CD8-positive, alpha-beta memory T cell (primary cell): ENCODE data around the gene TEX53. TPM values are rescaled to one million over a fixed set of nuclear protein-coding genes. Genes with fewer than 3 reads are reported as not detected.

Experiments
- CTCF ChIA-PET: fragments of 350-600 bp; sonication (Branson Sonifier 250); formaldehyde crosslinking; loops from one replicate; lab custom pipeline; 2021; ENCODE audit warnings: antibody characterized with exemption; lab: Charles Lee
- POLR2A ChIA-PET: fragments of 350-600 bp; sonication (Branson Sonifier 250); formaldehyde crosslinking; loops from one replicate; lab custom pipeline; 2021; ENCODE audit warnings: antibody characterized with exemption; lab: Charles Lee
- DNase-seq, 5 donors: peaks; one replicate each; pipeline versions ENCODE4 v3.0.0 to v3.0.0-alpha.2; 2020 to 2022; ENCODE audit warnings: mixed read lengths in 1 of 5
- H3K27ac ChIP-seq: one replicate; pipeline ENCODE4 v1.7.0; 2013; ENCODE audit warnings: low read depth, mild to moderate bottlenecking, low read length, moderate library complexity
- H3K27me3 ChIP-seq: 2 replicates; pipeline ENCODE4 v1.7.0; 2013; ENCODE audit warnings: low read length, mild to moderate bottlenecking; ENCODE audit not compliant: insufficient read depth, poor library complexity, severe bottlenecking
- H3K36me3 ChIP-seq: 2 replicates; pipeline ENCODE4 v1.7.0; 2013; ENCODE audit warnings: mild to moderate bottlenecking, low read length, moderate library complexity; ENCODE audit not compliant: insufficient read depth
- H3K4me1 ChIP-seq: 2 replicates; pipeline ENCODE4 v1.7.0; 2013; ENCODE audit warnings: mild to moderate bottlenecking, low read length, moderate library complexity; ENCODE audit not compliant: insufficient read depth
- H3K4me3 ChIP-seq: 2 replicates; pipeline ENCODE4 v1.7.0; 2013; ENCODE audit warnings: mild to moderate bottlenecking, low read length
- H3K9me3 ChIP-seq: 2 replicates; pipeline ENCODE4 v1.7.0; 2013; ENCODE audit warnings: mild to moderate bottlenecking, low read length
- H3K27ac Mint-ChIP-seq, 8 donors: one replicate each; pipeline ENCODE4 v1.8.0; 2020 to 2021; ENCODE audit warnings: mixed read lengths in 8 of 8, mild to moderate bottlenecking in 6 of 8, inconsistent platforms in 3 of 8, moderate library complexity in 3 of 8
- H3K27me3 Mint-ChIP-seq, 2 donors: one replicate each; pipeline ENCODE4 v1.8.0; 2020 to 2021; ENCODE audit warnings: mixed read lengths in 2 of 2, mild to moderate bottlenecking in 1 of 2, moderate library complexity in 1 of 2
- H3K36me3 Mint-ChIP-seq, 3 donors: one replicate each; pipeline ENCODE4 v1.8.0; 2020 to 2021; ENCODE audit warnings: mixed read lengths in 3 of 3, inconsistent platforms in 1 of 3, mild to moderate bottlenecking in 1 of 3
- H3K4me1 Mint-ChIP-seq, 3 donors: one replicate each; pipeline ENCODE4 v1.8.0; 2020 to 2021; ENCODE audit warnings: mixed read lengths in 3 of 3, inconsistent platforms in 1 of 3, mild to moderate bottlenecking in 1 of 3
- H3K4me3 Mint-ChIP-seq, 7 donors: one replicate each; pipeline ENCODE4 v1.8.0; 2020 to 2021; ENCODE audit warnings: mixed read lengths in 7 of 7, mild to moderate bottlenecking in 6 of 7, moderate library complexity in 4 of 7, inconsistent platforms in 2 of 7
- H3K9me3 Mint-ChIP-seq, 5 donors: one replicate each; pipeline ENCODE4 v1.8.0; 2020 to 2022; ENCODE audit warnings: mixed read lengths in 5 of 5, mild to moderate bottlenecking in 3 of 5, moderate library complexity in 2 of 5, inconsistent platforms in 1 of 5
- polyA plus RNA-seq: library from polyadenylated mRNA; unstranded; fragments of 300-500 nt; fragmentation: Illumina TruSeq; gene quantifications from one replicate; pipeline ENCODE4 v1.2.3, GENCODE V29; 2021
- total RNA-seq, 2 experiments: library from RNA; stranded (reverse); gene quantifications; one replicate each; pipeline ENCODE4 v1.2.3, GENCODE V29; 2021

TEX53 gene
- total and polyA plus RNA-seq, 3 experiments from 2014 or later: not detected

DNA sequence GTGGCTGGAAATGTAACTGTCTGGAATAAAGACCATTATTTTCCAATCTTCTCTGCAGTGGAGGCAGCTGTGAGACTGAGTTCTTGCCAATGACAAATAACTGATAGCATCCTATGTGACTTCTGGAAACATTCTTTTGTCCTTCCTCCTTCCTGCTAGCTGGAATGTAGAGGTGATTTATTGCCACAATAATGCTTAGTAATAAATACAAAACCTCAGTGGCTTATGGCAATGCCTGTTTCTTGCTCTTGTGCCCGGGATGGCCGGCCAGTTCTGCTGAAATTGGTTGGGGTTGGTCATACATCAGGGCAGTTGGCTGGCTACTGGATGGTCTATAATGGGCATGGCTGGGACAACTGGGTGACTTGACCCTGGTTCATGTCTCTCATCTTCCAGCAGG is 36.5 kb upstream of the TEX53 start:
- Histone ChIP-seq H3K27me3 (no peaks in the 10 kb centered on the region), H3K4me3 (no peak overlapping the region), H3K9me3 (no peaks in the 10 kb centered on the region), H3K4me1 (peaks cover 30% of the 10 kb centered on the region), H3K27ac (no peak overlapping the region), H3K36me3 (no peaks in the 10 kb centered on the region)
- Mint-ChIP-seq H3K27me3 (peaks cover 0 to 3% of the 10 kb centered on the region in 2 donors), H3K27ac (peak overlapping the region in 2 of 8 donors; percentile 4 to 66), H3K4me3 (no peak overlapping the region), H3K9me3 (no peaks in the 10 kb centered on the region), H3K36me3 (peaks cover 0 to 5% (median 0%) of the 10 kb centered on the region in 3 donors), H3K4me1 (peaks cover 51 to 68% (median 61%) of the 10 kb centered on the region in 3 donors)
- DNase-seq: no peak
- ChIA-PET POLR2A (no interaction called here), CTCF (interaction anchor here (1.0 to 1.2 kb wide), 3 partner anchors 13 to 320 kb away, joined by 3 to 5 read pairs (median 4); no protein-coding TSS in a partner anchor)

DNA sequence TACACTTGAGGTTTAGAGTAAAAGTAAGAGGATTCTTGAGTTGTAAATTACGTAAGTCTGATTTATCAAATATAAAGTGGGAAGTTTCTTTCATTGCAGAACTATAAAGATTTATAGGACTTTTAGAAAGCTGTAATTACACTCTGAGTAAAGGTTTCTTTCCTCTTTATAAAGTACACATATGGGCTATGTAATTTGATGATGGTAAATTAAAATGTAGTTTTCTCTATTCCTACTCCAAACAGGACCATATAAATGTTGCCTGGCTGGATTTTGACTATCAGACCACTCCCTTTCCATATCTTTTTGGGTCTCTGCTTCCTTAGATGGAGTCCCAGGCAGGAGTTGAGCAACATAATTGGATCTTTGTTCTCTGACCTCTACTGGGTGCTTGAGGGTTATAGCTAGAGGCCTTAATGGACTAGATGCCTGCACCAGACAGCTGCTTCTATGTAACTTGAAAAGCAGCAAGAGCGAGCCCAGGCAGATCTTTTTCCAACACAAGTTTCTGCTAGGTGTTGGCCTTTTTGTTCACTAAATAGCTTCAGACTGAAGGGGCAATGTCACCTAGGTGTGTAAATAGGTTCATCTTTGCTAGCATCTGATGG is 35.7 kb upstream of the TEX53 start:
- Histone ChIP-seq H3K36me3 (no peaks in the 10 kb centered on the region), H3K4me1 (peaks cover 30% of the 10 kb centered on the region), H3K27ac (no peak overlapping the region), H3K9me3 (no peaks in the 10 kb centered on the region), H3K4me3 (no peak overlapping the region), H3K27me3 (no peaks in the 10 kb centered on the region)
- ChIA-PET CTCF (interaction anchor here (1.2 kb wide), 2 partner anchors 13 to 321 kb away, joined by 4 to 5 read pairs; no protein-coding TSS in a partner anchor), POLR2A (no interaction called here)
- no peak for DNase-seq
- H3K27me3 Mint-ChIP-seq: peaks cover 0 to 3% of the 10 kb centered on the region in 2 donors
- no peak overlapping the region for H3K4me3 Mint-ChIP-seq
- peak overlapping the region in 2 of 8 donors; percentile 1 to 27 for H3K27ac Mint-ChIP-seq
- peaks cover 49 to 65% (median 57%) of the 10 kb centered on the region in 3 donors for H3K4me1 Mint-ChIP-seq
- H3K9me3 Mint-ChIP-seq: no peaks in the 10 kb centered on the region
- peaks cover 0 to 5% (median 0%) of the 10 kb centered on the region in 3 donors for H3K36me3 Mint-ChIP-seq

DNA sequence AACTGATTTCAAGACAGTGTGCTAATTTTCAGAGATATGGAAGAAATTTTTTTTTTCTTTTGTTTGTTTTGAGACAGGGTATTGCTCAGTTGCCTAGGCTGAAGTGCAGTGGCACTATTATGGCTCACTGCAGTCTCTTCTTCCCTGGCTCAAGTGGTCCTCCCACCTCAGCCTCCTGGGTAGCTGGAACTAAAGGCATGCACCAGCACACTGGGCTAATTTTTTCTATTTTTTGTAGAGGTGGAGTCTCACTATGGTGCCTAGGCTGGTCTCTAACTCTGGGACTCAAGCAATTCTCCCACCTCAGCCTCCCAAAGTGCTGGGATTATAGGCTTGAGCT is 34.3 kb upstream of the TEX53 start:
- H3K27ac Mint-ChIP-seq: peak overlapping the region; percentile 65 to 97 (median 86)
- Histone ChIP-seq H3K36me3 (no peaks in the 10 kb centered on the region), H3K4me3 (no peak overlapping the region), H3K27ac (no peak overlapping the region), H3K4me1 (peaks cover 21% of the 10 kb centered on the region), H3K27me3 (no peaks in the 10 kb centered on the region), H3K9me3 (no peaks in the 10 kb centered on the region)
- POLR2A ChIA-PET: no interaction called here
- peaks cover 0 to 5% (median 0%) of the 10 kb centered on the region in 3 donors for H3K36me3 Mint-ChIP-seq
- H3K9me3 Mint-ChIP-seq: no peaks in the 10 kb centered on the region
- CTCF ChIA-PET: interaction anchor here (0.9 to 3.0 kb wide), 4 partner anchors 11 to 323 kb away, joined by 3 to 11 read pairs (median 3); no protein-coding TSS in a partner anchor
- no peak for DNase-seq
- H3K27me3 Mint-ChIP-seq: peaks cover 0 to 3% of the 10 kb centered on the region in 2 donors
- peaks cover 36 to 55% (median 46%) of the 10 kb centered on the region in 3 donors for H3K4me1 Mint-ChIP-seq
- H3K4me3 Mint-ChIP-seq: peak overlapping the region in 4 of 7 donors; percentile 41 to 67 (median 64)

DNA sequence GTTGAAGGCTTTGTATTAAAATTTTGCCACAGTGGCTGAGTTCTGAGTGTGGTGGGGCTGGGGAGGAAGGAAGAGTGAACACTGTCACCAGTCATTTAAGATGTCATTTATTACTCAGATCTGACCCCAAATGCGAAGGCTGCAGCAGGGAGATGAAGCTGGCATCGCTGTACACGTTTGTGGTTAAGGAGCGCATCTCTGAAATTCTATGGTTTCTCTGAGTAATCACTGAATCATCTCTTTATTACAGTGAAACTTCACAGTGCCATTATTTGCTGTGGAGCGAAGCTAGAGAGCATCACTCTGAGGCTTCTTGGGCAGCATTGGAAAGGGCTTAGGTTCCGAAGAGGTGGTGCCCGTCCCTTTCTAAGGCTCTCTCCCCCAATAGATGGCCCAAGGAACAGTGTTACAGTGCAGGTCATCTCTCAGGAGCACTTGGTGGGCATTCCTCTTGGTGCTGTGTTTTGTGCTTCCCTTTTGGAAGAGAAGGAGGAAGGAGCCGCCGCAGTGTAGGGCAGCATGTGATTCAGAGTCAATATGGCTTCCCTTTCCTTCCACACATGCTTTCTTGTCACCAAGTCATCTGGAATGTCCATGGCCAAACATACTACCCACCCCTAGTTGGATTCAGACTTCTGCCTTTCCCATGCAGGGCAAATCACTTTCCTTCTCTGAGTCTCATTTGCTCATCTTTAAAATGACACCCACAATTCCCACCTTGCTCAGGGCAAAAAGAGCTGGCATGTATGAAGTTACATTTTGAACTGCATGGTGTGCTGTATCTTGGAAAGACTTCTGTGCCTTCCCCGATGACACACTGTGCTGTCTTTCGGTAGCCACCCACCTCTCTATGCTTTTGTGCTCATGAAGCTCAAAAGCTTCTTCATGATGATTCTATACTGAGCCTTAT is 33.7 kb upstream of the TEX53 start:
- ChIA-PET CTCF (interaction anchor here (0.6 to 3.0 kb wide), 8 partner anchors 9 to 323 kb away, joined by 3 to 11 read pairs (median 3); no protein-coding TSS in a partner anchor), POLR2A (no interaction called here)
- Mint-ChIP-seq H3K4me1 (peaks cover 33 to 54% (median 46%) of the 10 kb centered on the region in 3 donors), H3K27ac (peak overlapping the region; percentile 65 to 97 (median 86)), H3K9me3 (no peaks in the 10 kb centered on the region), H3K27me3 (peaks cover 0 to 3% of the 10 kb centered on the region in 2 donors), H3K4me3 (peak overlapping the region; percentile 2 to 82 (median 63)), H3K36me3 (peaks cover 0 to 5% (median 0%) of the 10 kb centered on the region in 3 donors)
- H3K9me3 ChIP-seq: no peaks in the 10 kb centered on the region
- no peaks in the 10 kb centered on the region for H3K27me3 ChIP-seq
- DNase-seq: peak; percentile 12 to 84 (median 37)
- H3K4me1 ChIP-seq: peaks cover 16% of the 10 kb centered on the region
- no peak overlapping the region for H3K27ac ChIP-seq
- peak overlapping the region; percentile 18 for H3K4me3 ChIP-seq
- H3K36me3 ChIP-seq: no peaks in the 10 kb centered on the region

DNA sequence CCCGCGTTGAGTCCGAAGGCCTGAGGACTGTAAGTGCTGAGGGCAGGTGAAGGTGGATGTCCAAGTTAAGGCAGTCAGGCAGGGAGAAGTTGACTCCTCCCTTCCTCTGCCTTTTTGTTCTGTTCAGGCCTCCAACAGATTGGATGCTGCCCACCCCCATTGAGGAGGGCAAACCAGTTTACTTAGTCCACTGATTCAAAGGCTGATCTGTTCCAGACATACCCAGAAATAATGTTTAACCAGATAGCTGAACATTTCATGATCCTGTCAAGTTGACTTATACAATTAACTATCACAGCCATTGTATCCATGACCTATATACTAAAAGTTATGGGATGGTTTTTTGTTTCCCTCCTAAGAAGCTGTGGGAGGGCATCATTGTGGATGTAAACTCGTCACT is 32.7 kb upstream of the TEX53 start:
- peaks cover 16% of the 10 kb centered on the region for H3K4me1 ChIP-seq
- H3K27ac ChIP-seq: no peak overlapping the region
- Mint-ChIP-seq H3K27ac (peak overlapping the region; percentile 65 to 97 (median 86)), H3K27me3 (peaks cover 0 to 3% of the 10 kb centered on the region in 2 donors), H3K4me3 (peak overlapping the region in 1 of 7 donors; percentile 67), H3K36me3 (peaks cover 0 to 5% (median 0%) of the 10 kb centered on the region in 3 donors), H3K4me1 (peaks cover 37 to 55% (median 50%) of the 10 kb centered on the region in 3 donors), H3K9me3 (no peaks in the 10 kb centered on the region)
- H3K4me3 ChIP-seq: no peak overlapping the region
- CTCF ChIA-PET: interaction anchor here (0.6 to 3.0 kb wide), 5 partner anchors 8 to 324 kb away, joined by 3 to 11 read pairs (median 4); no protein-coding TSS in a partner anchor
- H3K9me3 ChIP-seq: no peaks in the 10 kb centered on the region
- DNase-seq: no peak
- POLR2A ChIA-PET: no interaction called here
- no peaks in the 10 kb centered on the region for H3K36me3 ChIP-seq
- H3K27me3 ChIP-seq: no peaks in the 10 kb centered on the region

DNA sequence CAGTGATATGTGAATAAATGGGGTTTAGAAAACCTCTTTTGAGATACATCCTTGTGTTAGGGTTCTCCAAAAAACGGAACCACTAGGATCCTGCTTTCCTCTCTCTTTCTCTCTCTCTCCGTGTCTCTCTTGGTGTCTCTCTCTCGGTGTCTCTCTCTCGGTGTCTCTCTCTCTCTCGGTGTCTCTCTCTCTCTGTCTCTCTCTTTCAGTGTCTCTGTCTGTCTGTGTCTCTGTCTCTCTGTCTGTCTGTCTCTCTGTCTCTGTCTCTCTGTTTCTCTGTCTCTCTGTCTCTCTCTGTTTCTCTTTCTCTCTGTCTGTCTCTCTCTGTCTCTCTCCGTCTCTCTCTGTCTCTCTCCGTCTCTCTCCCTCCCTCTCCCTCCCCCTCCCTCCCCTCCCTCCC is 32.2 kb upstream of the TEX53 start:
- Mint-ChIP-seq H3K36me3 (peaks cover 0 to 5% (median 0%) of the 10 kb centered on the region in 3 donors), H3K9me3 (no peaks in the 10 kb centered on the region), H3K4me1 (peaks cover 34 to 52% (median 48%) of the 10 kb centered on the region in 3 donors), H3K27me3 (peaks cover 0 to 3% of the 10 kb centered on the region in 2 donors), H3K27ac (peak overlapping the region in 7 of 8 donors; percentile 50 to 94 (median 76)), H3K4me3 (peak overlapping the region in 1 of 7 donors; percentile 52)
- no peaks in the 10 kb centered on the region for H3K9me3 ChIP-seq
- no peak for DNase-seq
- CTCF ChIA-PET: interaction anchor here (0.6 to 3.0 kb wide), 5 partner anchors 7 to 325 kb away, joined by 3 to 11 read pairs (median 3); no protein-coding TSS in a partner anchor
- POLR2A ChIA-PET: no interaction called here
- H3K4me1 ChIP-seq: peaks cover 16% of the 10 kb centered on the region
- H3K4me3 ChIP-seq: no peak overlapping the region
- H3K27ac ChIP-seq: no peak overlapping the region
- no peaks in the 10 kb centered on the region for H3K27me3 ChIP-seq
- H3K36me3 ChIP-seq: no peaks in the 10 kb centered on the region

DNA sequence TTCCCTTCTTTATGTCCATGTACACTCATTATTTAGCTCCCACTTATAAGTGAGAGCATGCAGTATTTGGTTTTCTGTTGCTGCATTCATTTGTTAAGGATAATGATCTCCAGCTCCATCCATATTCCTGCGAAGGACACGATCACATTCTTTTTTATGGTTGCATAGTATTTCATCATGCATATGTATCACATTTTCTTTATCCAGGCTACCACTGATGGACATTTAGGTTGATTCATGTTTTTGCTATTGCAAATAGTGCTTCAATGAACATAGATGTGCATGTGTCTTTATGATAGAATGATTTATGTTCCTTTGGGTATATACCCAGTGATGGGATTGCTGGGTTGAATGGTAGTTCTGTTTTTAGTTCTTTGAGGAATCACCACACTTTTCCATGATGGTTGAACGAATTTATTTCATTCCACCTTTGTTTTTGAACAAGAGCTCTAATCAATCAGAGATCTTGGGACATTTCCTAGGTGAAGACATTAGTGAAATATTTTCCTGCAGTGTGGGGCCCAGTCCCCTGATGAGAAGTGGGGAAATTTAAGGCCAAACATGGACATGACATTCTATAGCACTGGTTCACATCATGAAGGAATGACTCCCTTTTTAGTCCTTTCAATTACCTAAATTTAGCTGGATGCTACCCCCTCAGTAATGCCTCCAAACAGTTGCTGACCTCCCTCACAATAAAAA is 31.5 kb upstream of the TEX53 start:
- DNase-seq: no peak
- POLR2A ChIA-PET: no interaction called here
- no peak overlapping the region for H3K4me3 Mint-ChIP-seq
- H3K4me3 ChIP-seq: no peak overlapping the region
- no peaks in the 10 kb centered on the region for H3K9me3 ChIP-seq
- no peaks in the 10 kb centered on the region for H3K9me3 Mint-ChIP-seq
- peaks cover 0 to 5% (median 0%) of the 10 kb centered on the region in 3 donors for H3K36me3 Mint-ChIP-seq
- H3K27me3 Mint-ChIP-seq: no peaks in the 10 kb centered on the region
- H3K27ac ChIP-seq: no peak overlapping the region
- no peaks in the 10 kb centered on the region for H3K36me3 ChIP-seq
- no peaks in the 10 kb centered on the region for H3K27me3 ChIP-seq
- CTCF ChIA-PET: interaction anchor here (0.9 to 1.3 kb wide), 3 partner anchors 30 to 321 kb away, joined by 3 read pairs; no protein-coding TSS in a partner anchor
- peaks cover 16% of the 10 kb centered on the region for H3K4me1 ChIP-seq
- peak overlapping the region in 3 of 8 donors; percentile 44 to 61 (median 51) for H3K27ac Mint-ChIP-seq
- peaks cover 30 to 47% (median 46%) of the 10 kb centered on the region in 3 donors for H3K4me1 Mint-ChIP-seq
